NOMO-1 treated with DMSO at 0.1 percent for 48 hours (cell line): Measurements from ENCODE around the gene TNC.

Experiments used
- DNase-seq: peaks from one replicate; lab custom pipeline; 2025; ENCODE audit not compliant: unreplicated experiment; lab: John Stamatoyannopoulos, UW

TNC gene

GRCh38 chr9:115117999-115118878 is at the start of gene TNC:
TNC (minus strand) TSS chr9:115118157; CDS start chr9:115091018, 27,139 bp downstream.
- DNase-seq = no peak

- no peak for DNase-seq
Measured at GRCh38 chr9:115167175-115167574, 49.2 kb upstream of the TNC start.

GRCh38 chr9:115165233-115165632 is 47.3 kb upstream of the TNC start:
- no peak for DNase-seq

- DNase-seq = no peak
Measured at GRCh38 chr9:115164511-115164974, 46.6 kb upstream of the TNC start.

GRCh38 chr9:115162946-115163345 is 45.0 kb upstream of the TNC start:
- no peak for DNase-seq

- no peak for DNase-seq
Measured at GRCh38 chr9:115161446-115161845, 43.5 kb upstream of the TNC start.

- no peak for DNase-seq
Measured at GRCh38 chr9:115158661-115159481, 40.9 kb upstream of the TNC start.

- DNase-seq = no peak
Measured at GRCh38 chr9:115157245-115157674, 39.3 kb upstream of the TNC start.

GRCh38 chr9:115155037-115155436 is 37.1 kb upstream of the TNC start:
- DNase-seq = no peak

GRCh38 chr9:115154617-115155016 is 36.7 kb upstream of the TNC start:
- no peak for DNase-seq

GRCh38 chr9:115152281-115152820 is 34.4 kb upstream of the TNC start:
- DNase-seq = no peak

- no peak for DNase-seq
Measured at GRCh38 chr9:115148721-115149120, 30.8 kb upstream of the TNC start.

- no peak for DNase-seq
Measured at GRCh38 chr9:115146581-115147021, 28.6 kb upstream of the TNC start.

GRCh38 chr9:115144706-115145105 is 26.7 kb upstream of the TNC start:
- DNase-seq = no peak

GRCh38 chr9:115143689-115144088 is 25.7 kb upstream of the TNC start:
- DNase-seq = no peak

GRCh38 chr9:115142517-115143270 is 24.7 kb upstream of the TNC start:
- DNase-seq = no peak

GRCh38 chr9:115142090-115142489 is 24.1 kb upstream of the TNC start:
- DNase-seq = no peak

- DNase-seq = no peak
Measured at GRCh38 chr9:115141612-115142011, 23.7 kb upstream of the TNC start.

- DNase-seq = no peak
Measured at GRCh38 chr9:115138151-115138550, 20.2 kb upstream of the TNC start.

GRCh38 chr9:115137526-115137925 is 19.6 kb upstream of the TNC start:
- no peak for DNase-seq
